Measurements from ENCODE around the gene CGB2.
"Not testable (repeated sequence)": the region's sequence is repeated elsewhere in the genome, so short reads cannot be mapped to it uniquely, and the experiment has no call there.

Gene CGB2

GRCh38 chr19:49038557-49039276 lies 7.0 kb downstream of the CGB2 start:
- not testable (repeated sequence) for DNase-seq

DNA sequence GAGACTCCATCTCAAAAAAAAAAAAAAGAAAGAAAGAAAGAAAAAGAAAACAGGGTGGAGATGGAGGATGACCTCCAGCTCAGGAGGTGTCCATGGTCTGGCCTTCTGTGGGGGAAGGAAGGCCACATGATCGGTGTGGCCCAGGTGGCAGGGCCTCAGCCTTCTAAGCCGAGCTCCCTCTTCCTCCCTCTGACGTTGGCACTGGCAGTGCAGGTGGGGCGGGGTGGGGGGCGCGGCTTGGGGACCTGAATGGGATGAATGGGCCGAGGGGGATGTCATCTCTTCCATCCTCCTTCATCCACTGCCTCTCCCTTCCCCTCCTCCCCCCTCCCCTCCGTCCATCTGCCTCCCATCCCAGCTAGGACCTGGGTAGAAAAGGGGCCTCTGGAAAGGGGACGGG lies 8.0 kb downstream of the CGB2 start:
- DNase-seq, result not testable (repeated sequence)

GRCh38 chr19:49042177-49042576 lies 10.5 kb downstream of the CGB2 start:
- DNase-seq, result no peak

GRCh38 chr19:49042666-49043065 lies 11.0 kb downstream of the CGB2 start:
- DNase-seq, result not testable (repeated sequence)

DNA sequence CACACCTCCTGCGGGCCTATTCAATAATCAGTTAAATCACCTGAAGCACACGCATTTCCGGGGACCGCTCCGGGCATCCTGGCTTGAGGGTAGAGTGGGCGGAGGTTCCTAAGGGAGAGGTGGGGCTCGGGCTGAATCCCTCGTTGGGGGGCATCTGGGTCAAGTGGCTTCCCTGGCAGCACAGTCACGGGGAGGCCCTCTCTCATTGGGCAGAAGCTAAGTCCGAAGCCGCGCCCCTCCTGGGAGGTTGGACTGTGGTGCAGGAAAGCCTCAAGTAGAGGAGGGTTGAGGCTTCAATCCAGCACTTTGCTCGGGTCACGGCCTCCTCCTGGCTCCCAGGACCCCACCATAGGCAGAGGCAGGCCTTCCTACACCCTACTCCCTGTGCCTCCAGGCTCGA lies 11.9 kb downstream of the CGB2 start, which contains the start of gene CGB5:
Gene CGB5 (plus strand): TSS at position 301 of the 400 bp plus-strand sequence. CDS start 362 bp downstream, outside the sequence.
- not testable (repeated sequence) for DNase-seq

DNA sequence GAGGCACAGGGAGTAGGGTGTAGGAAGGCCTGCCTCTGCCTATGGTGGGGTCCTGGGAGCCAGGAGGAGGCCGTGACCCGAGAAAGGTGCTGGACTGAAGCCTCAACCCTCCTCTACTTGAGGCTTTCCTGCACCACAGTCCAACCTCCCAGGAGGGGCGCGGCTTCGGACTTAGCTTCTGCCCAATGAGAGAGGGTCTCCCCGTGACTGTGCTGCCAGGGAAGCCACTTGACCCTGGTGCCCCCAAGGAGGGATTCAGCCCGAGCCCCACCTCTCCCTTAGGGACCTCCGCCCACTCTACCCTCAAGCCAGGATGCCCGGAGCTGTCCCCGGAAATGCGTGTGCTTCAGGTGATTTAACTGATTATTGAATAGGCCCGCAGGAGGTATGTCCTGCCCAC lies 17.3 kb downstream of the CGB2 start, which contains the start of gene CGB8:
Gene CGB8 (minus strand): TSS at position 101 of the 400 bp plus-strand sequence. CDS start 372 bp downstream, outside the sequence.
- not testable (repeated sequence) for DNase-seq

DNA sequence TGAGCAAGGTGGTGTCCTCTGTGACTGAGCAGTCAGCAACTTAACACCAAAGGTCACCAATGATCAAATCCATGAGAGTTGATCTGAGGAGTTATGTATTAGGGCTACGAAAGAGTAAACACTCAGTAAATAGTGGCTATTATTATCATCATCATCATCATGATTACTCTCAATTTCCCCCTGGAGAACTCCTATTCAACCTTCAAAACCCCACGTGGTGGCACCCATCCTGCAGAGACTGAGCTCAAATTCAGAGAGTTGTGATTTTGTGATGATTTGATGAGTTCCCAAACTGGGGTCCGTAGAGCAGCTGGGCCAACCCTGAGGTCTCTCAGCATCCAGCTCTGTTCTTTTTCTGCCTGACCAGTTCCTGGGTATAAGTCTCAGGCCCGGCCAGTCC lies 18.1 kb downstream of the CGB2 start:
- DNase-seq, result not testable (repeated sequence)

- not testable (repeated sequence) for DNase-seq
Observed at GRCh38 chr19:49050376-49051033, 18.8 kb downstream of the CGB2 start.

- no peak for DNase-seq
Observed at GRCh38 chr19:49056101-49056901, 24.6 kb downstream of the CGB2 start.

- DNase-seq, result not testable (repeated sequence)
Observed at GRCh38 chr19:49056902-49057596, 25.4 kb downstream of the CGB2 start.

DNA sequence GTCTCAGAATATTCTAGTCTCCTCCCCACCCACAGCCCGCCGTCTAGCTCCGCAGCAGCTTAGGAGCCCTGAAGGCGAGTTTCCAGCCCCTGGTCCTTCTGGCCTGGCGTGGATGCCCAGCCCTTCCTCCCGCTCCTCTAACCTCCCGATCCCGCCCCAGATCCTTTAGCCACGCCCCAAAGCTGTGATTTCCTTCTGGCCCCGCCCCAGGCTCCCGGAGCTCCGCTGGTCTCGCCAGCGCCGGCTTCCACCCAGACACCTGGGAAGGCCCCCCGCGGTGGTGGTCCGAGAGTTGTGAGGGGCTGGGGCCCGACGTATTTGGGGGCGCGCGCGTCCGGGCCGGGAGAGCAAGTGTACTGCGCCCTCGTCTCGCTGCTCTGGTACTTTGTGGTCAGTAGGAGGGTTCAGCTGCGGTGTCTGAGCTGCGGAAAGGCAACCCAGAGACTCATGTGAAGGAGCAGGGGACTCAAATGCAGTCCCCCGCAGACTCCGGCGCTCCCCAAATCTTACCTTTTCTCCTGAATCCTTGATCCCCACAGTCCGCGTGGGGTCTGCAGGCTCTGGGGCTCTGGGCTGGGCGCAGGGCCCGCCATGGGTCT lies 26.0 kb downstream of the CGB2 start, which contains the start of gene CGB7:
Gene CGB7 (minus strand): TSS at position 114 of the 599 bp plus-strand sequence. CDS start 2,374 bp downstream, outside the sequence.
- no peak for DNase-seq

DNA sequence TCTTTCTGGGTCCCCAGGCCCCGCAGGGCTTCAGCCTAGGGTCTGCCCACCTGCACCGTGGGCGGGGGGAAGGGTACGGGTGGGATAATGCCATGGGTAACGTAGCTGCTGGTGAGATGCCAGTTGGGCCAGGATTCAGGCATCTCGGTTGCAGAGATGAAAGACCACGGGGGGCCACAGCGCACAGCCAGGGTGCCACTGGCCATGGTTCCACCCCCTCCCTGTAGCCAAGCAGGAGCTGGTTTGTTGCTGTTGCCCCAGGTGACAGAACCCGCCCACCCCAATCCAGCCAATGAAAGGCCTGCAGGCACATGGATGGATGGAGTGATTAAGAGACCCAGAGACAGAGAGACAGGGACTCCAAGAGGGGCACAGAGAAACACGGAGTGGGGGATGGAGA lies 26.9 kb downstream of the CGB2 start:
- DNase-seq, result no peak

- DNase-seq, result no peak
Observed at GRCh38 chr19:49059053-49059452, 27.4 kb downstream of the CGB2 start.

DNA sequence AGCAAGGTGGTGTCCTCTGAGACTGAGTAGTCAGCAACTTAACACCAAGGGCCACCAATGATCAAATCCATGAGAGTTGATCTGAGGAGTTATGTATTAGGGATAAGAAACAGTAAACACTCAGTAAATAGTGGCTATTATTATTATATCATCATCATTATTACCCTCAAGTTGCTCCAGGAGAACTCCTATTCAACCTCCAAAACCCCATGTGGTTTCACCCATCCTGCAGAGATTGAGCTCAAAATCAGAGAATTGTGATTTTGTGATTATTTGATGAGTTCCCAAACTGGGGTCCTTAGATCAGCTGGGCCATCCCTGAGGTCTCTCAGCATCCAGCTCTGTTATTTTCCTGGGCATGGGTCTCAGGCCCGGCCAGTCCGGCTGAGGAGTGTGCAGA lies 29.3 kb downstream of the CGB2 start:
- DNase-seq, result no peak

DNA sequence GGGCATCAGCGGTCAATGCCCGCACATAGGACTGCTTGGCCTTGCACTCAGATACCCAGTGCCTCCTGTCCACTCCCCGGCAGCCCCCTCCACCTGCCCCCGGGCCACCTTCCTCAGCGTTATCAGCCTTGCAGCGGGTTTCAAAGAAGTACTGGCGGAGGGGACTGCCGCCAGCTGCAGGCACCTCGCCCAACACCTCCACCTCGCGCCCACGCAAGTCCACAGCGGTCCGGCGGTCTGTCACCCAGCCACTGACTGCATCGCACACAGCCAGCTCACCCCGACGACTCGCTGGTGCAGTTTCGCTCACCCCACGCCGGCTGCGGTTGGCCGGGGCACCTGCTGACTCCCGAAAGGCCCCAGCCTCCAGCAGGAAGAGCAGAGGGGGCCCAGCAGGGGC lies 29.8 kb downstream of the CGB2 start:
- DNase-seq, result no peak

DNA sequence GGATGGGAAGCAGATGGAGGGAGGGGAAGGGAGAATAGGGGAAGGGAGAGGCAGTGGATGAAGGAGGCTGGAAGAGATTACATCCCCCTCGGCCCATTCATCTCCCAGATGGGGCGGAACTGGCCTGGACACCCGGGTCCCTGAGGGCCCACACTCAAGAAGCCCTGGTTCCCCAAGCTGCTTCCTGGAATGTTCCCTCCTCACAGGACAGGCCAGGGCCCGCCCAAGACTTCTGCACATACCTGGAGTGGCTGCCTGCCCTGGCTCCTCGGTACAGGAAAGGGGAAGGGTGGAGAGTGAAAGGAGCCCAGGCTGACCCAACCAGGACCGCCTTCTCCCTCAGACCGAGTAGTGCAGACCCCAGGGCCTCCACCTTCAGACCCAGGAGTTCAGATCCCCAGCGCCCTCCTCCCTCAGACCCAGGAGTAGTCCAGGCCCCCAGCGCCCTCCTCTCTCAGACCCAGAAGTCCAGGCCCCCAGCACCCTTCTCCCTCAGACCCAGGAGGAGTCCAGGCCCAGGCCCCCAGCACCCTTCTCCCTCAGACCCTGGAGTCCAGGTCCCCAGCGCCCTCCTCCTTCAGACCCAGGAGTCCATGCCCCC lies 32.4 kb downstream of the CGB2 start:
- DNase-seq, result no peak

DNA sequence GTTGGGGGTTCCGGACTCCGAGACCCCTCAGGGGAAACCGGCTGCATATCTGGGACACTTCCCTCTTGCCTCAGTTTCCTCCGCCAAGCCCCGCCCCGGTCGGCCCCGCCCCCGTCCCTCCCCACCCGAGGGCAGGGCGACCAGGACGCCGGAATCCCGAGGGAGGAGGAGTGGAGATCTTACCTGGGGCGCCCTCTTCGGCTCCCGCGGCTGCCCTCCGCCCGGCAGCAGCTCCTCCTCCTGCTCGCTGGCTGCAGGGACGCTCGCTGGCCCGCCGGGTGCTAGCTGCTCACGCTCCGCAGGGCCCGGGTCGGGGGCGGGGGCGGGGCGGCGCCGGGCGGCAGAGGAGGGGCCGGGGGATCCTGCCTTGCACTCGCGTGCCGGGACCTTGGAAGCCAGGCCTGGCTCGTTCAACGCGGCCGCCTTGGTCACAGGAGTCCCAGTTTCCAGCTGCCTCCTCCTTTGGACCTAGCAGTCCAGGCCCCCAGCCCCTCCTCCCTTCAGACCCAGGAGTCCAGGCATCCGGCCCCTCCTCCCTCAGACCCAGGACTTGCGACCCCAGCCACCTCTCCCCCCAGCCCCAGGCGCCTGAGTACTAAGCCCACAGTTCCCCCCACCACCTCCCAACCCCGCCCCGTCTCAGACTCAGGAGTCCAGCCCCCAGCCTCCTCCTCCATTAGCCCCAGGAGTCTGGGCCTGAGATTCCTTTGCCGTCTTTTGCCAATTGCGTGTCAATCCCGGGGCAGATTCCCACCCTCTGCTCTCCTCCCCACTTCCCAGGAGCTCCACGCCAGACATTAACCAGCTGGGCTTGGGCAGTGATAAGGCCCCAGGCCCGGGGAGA lies 33.3 kb downstream of the CGB2 start, which contains the start of gene NTF4:
Gene NTF4 (minus strand): TSS at position 51 of the 844 bp plus-strand sequence. CDS start 2,821 bp downstream, outside the sequence.
- DNase-seq, result no peak

DNA sequence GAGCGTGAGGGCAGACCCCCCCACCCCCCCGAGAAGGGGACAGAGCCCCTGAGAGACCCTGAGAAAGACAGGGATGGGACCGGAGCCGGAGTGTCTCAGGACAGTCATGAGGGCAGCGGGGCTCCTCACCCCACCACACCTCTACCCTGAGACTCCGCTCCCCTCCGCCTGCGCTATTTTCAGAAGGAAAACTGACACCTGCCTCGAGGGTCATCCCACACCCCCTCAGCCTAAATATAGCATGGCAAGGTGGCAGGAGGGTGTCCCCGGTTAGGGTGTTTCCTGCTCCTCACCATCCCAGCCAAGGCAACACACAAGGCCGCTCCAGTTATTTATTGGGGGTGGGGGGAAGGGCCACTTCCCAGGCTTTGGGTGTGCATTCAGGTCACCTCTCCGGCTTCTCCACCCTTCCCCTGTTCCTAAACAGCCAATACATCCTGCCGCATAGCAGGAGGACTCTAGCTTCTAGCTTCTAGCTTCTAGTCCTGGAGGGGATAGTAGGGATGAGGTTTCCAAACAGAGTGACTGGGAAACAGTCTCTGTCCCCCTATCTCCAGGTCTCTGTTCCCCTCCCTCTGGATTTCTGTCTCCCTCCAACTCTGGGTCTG lies 34.3 kb downstream of the CGB2 start:
- no peak for DNase-seq

GRCh38 chr19:49067554-49067953 lies 35.9 kb downstream of the CGB2 start:
- DNase-seq, result no peak

GRCh38 chr19:49069026-49069425 lies 37.3 kb downstream of the CGB2 start:
- no peak for DNase-seq

All from NCI-H1092 treated with DMSO at 0.1 percent for 48 hours (cell line).